Lung (tissue), 12 donors: Measurements from ENCODE around the gene RTEL1. TPM values are rescaled to one million over a fixed set of nuclear protein-coding genes. Genes with fewer than 3 reads are reported as not detected.
A peak's percentile ranks its signal among the peaks of the same experiment; 100 is the strongest.

Experiments
- ATAC-seq: fragments of 200-7000 bp; cut with Tn5 transposase; one replicate; pipeline ENCODE4 v1.9.1; 2020; ENCODE audit warnings: moderate number of reproducible peaks; ENCODE audit not compliant: insufficient read depth, low FRiP score
- DNase-seq, 3 donors: peaks; one replicate each; pipeline ENCODE4 v3.0.0-alpha.2; 2013 to 2017
- H3K27ac ChIP-seq, 2 donors: one replicate each; pipeline ENCODE4 v1.5.1; 2013; ENCODE audit warnings: mild to moderate bottlenecking in 2 of 2, moderate library complexity in 2 of 2, control low read depth in 1 of 2, inconsistent platforms in 1 of 2, low read depth in 1 of 2, low read length in 1 of 2
- H3K27me3 ChIP-seq, 3 donors: one replicate each; pipeline ENCODE4 v1.5.1; 2013; ENCODE audit warnings: low read length in 2 of 3; ENCODE audit not compliant: control insufficient read depth in 3 of 3, insufficient read depth in 3 of 3
- H3K36me3 ChIP-seq, 4 donors: one replicate each; pipeline ENCODE4 v1.5.1; 2013; ENCODE audit warnings: low read length in 4 of 4, mild to moderate bottlenecking in 1 of 4, moderate library complexity in 1 of 4; ENCODE audit not compliant: control insufficient read depth in 4 of 4, insufficient read depth in 4 of 4
- H3K4me1 ChIP-seq, 5 donors: one replicate each; pipeline ENCODE4 v1.5.1; 2013; ENCODE audit warnings: low read length in 5 of 5, mild to moderate bottlenecking in 2 of 5, moderate library complexity in 1 of 5; ENCODE audit not compliant: control insufficient read depth in 5 of 5, insufficient read depth in 5 of 5
- H3K4me3 ChIP-seq: one replicate; pipeline ENCODE4 v1.5.1; 2013; ENCODE audit warnings: mild to moderate bottlenecking, control low read depth, moderate library complexity
- H3K9ac ChIP-seq, 2 donors: one replicate each; pipeline ENCODE4 v1.5.1; 2013; ENCODE audit warnings: low read length in 2 of 2, control low read depth in 1 of 2; ENCODE audit not compliant: insufficient read depth in 1 of 2
- H3K9me3 ChIP-seq, 4 donors: one replicate each; pipeline ENCODE4 v1.5.1; 2013; ENCODE audit warnings: low read length in 3 of 4, mild to moderate bottlenecking in 1 of 4, moderate library complexity in 1 of 4; ENCODE audit not compliant: control insufficient read depth in 4 of 4, insufficient read depth in 3 of 4
- CTCF ChIP-seq: IDR thresholded peaks from 2 replicates; pipeline ENCODE4 v1.5.1; 2012; ENCODE audit warnings: mild to moderate bottlenecking; ENCODE audit errors: control extremely low read depth, extremely low read depth
- WGBS, 2 donors: extraction: QIAGEN DNeasy Blood & Tissue Kit; methylation state at CpG; one replicate each; pipeline ENCODE4 v1.1.7; 2013; 5-methylcytosine and 5-hydroxymethylcytosine counted together
- polyA plus RNA-seq, 2 donors: library from polyadenylated mRNA; stranded (reverse); fragments of 200-250 nt; gene quantifications; one replicate each; pipeline ENCODE4 v1.2.1, GENCODE V29; 2013
- total RNA-seq, 2 donors: library from RNA; depleted of rRNA in 1 of 2; stranded (reverse); fragments of >200 nt in 1 of 2; gene quantifications; one replicate each; pipeline ENCODE4 v1.2.1, GENCODE V29; 2014 to 2021
- donor health status: control.
- donor health status: control.
- donor health status: Bipolar disorder and iron deficiency.
- donor health status: healthy.
- donor health status: DM: yes; HTN: yes; CAD: no.

The RTEL1 gene
- total and polyA plus RNA-seq, 4 donors: 12.4 to 45.8 (median 17.7) TPM

- Histone ChIP-seq H3K36me3 (peaks cover 0 to 30% (median 10%) of the 10 kb centered on the region in 4 donors), H3K27me3 (no peaks in the 10 kb centered on the region), H3K4me1 (peaks cover 0 to 27% (median 0%) of the 10 kb centered on the region in 5 donors), H3K27ac (peak overlapping the region; percentile 43 to 85), H3K9ac (no peak overlapping the region), H3K4me3 (no peak overlapping the region), H3K9me3 (no peaks in the 10 kb centered on the region)
- no peak for ATAC-seq
- no peak for DNase-seq
- WGBS, 2 donors: 97 to 99% methylated on average over 12 to 13 of the region's 13 CpGs
- no peak for TF ChIP-seq CTCF
Measured at GRCh38 chr20:63681609-63682142, 23.6 kb downstream of the RTEL1 start.

GRCh38 chr20:63682384-63683139 lies 24.4 kb downstream of the RTEL1 start:
- H3K4me1 ChIP-seq: peaks cover 0 to 31% (median 0%) of the 10 kb centered on the region in 5 donors
- H3K9me3 ChIP-seq: no peaks in the 10 kb centered on the region
- no peaks in the 10 kb centered on the region for H3K27me3 ChIP-seq
- DNase-seq: no peak
- H3K36me3 ChIP-seq: peaks cover 0 to 30% (median 9%) of the 10 kb centered on the region in 4 donors
- no peak overlapping the region for H3K9ac ChIP-seq
- TF ChIP-seq CTCF: no peak
- no peak overlapping the region for H3K4me3 ChIP-seq
- peak; percentile 74 for ATAC-seq
- WGBS, 2 donors: 66 to 77% methylated on average over 22 of the region's 22 CpGs
- H3K27ac ChIP-seq: peak overlapping the region; percentile 50 to 85

GRCh38 chr20:63685269-63686026 lies 27.3 kb downstream of the RTEL1 start:
- Histone ChIP-seq H3K4me3 (no peak overlapping the region), H3K27me3 (no peaks in the 10 kb centered on the region), H3K27ac (peak overlapping the region; percentile 84 to 95), H3K36me3 (peaks cover 0 to 8% (median 0%) of the 10 kb centered on the region in 4 donors), H3K9me3 (no peaks in the 10 kb centered on the region), H3K4me1 (peaks cover 0 to 42% (median 0%) of the 10 kb centered on the region in 5 donors), H3K9ac (no peak overlapping the region)
- no peak for TF ChIP-seq CTCF
- no peak for ATAC-seq
- WGBS, 2 donors: 93 to 96% methylated on average over 21 of the region's 21 CpGs
- DNase-seq: no peak
